Fibroblast of villous mesenchyme (primary cell): ENCODE results near the gene TEDDM1. TPM values are rescaled to one million over a fixed set of nuclear protein-coding genes. Genes with fewer than 3 reads are reported as not detected.

Experiments used
- DNase-seq: peaks from one replicate; pipeline ENCODE4 v3.0.0-alpha.2; 2010; ENCODE audit warnings: low read depth
- H3K4me3 ChIP-seq: 2 replicates; pipeline ENCODE4 v1.5.1; 2011; ENCODE audit warnings: low read depth, mild to moderate bottlenecking, low read length
- total RNA-seq: library from RNA; depleted of rRNA; stranded (reverse); fragments of >200 nt; gene quantifications from 2 replicates; pipeline ENCODE4 v1.2.3, GENCODE V29; 2012
- TF ChIP-seq, protein P1 (sequence below): IDR thresholded peaks from 2 replicates; pipeline ENCODE4 v1.5.1; 2012; ENCODE audit warnings: low read depth, mild to moderate bottlenecking, low read length; ENCODE audit not compliant: insufficient read depth

Gene TEDDM1
- total RNA-seq, 1 donor, result not detected

DNA sequence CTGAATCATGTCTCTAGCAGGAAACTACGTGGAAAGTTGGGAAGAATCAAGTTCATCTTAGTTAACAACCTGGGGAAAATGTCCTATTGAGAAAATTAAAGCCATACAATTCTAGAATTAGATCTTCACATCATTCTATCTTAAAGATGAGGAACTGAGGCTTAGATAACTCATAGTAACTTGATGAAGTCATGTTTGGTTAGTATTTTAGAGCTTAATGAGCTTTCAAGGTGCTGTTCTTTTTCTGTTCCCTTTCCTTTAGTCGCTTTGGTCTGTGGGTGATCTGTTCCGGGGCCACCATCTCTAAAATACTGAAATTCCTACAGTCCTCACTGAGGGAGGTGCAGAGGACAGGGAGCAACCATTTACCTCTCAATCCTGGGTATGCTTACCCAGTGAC is 4.6 kb downstream of the TEDDM1 start:
- no peak overlapping the region for H3K4me3 ChIP-seq
- TF ChIP-seq, protein P1, sequence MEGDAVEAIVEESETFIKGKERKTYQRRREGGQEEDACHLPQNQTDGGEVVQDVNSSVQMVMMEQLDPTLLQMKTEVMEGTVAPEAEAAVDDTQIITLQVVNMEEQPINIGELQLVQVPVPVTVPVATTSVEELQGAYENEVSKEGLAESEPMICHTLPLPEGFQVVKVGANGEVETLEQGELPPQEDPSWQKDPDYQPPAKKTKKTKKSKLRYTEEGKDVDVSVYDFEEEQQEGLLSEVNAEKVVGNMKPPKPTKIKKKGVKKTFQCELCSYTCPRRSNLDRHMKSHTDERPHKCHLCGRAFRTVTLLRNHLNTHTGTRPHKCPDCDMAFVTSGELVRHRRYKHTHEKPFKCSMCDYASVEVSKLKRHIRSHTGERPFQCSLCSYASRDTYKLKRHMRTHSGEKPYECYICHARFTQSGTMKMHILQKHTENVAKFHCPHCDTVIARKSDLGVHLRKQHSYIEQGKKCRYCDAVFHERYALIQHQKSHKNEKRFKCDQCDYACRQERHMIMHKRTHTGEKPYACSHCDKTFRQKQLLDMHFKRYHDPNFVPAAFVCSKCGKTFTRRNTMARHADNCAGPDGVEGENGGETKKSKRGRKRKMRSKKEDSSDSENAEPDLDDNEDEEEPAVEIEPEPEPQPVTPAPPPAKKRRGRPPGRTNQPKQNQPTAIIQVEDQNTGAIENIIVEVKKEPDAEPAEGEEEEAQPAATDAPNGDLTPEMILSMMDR, result no peak
- DNase-seq, result no peak

DNA sequence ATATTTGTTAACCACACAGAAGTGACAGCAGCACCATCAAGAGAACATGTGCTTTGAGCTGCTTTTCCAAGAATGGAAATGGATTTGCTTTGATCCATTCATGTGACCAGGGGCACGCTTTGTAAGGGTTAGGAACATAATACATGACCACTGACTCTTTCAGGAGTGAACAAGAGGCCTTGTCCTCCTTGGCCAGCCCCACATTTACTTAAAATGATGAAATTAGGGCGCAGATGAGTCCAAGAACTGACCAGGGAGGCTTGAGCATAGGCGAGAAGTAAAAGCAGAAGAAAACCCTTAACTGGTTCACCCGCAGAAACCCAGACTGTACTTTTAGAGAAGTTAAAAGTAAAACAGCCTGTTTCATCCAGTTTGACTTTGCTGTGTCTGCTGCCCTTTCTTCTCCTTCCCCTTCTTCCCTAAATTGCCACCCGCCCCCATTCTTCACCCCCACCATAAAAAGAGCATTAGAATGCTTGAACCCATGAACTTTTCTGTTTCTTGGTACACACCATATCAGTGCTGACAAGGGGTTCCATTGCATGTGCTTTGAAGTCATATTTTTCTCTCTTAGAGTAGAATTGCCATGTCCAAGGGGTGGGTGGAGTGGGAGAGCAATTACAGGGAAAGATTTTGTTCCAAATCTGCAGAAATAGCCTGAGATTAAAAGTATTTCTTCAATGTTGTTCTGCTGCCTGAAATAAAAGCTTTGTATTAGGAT is 6.3 kb downstream of the TEDDM1 start:
- no peak for DNase-seq
- H3K4me3 ChIP-seq, result no peak overlapping the region
- TF ChIP-seq, protein P1, result no peak

DNA sequence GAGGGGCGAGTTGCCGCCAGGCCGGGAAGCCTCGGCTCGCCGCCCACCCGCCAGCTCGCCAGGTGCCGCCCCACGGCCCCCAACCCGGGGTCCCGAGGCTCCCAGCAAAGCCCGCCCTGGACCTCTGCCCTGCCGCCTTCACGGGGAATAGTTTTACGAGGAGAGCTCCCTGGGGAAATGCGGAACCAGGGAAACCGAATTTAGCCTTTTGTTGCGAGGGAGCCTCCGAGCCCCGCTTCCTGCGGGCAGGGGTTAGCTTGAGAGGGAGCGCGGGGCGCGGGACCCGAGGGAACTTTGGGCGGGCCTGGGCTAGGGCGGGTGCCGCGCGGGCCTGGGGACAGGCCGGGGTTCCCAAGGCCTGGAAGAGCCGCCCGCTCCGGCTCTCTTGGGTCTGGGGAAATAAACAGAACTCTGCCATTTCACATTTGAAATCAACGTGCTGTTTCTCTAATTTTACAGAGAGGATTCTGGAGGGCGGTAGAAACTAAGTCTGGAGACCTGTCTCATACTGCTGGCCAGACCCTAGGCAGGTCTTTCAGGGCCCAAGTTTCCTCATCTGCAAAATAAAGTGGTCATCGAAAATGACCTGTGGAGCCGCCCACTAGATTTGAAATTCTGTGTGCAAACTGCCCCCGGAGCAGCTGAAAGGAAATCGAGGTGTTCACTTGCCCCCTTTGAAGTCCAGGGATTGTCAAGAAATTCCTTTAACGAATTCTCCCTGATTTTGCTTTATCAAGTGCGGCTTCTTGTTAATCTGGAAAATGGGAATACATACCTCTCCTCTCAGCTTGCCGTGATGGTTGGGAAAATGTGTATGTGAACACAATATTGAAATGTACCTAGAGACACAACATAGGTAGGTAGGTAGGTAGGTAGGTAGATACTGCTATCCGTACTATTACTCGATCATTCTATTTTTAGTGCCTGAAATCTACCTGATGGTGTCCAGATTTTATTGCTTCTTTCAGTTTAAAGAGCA is 8.1 kb downstream of the TEDDM1 start:
- TF ChIP-seq, protein P1, result no peak
- peak overlapping the region; percentile 83 for H3K4me3 ChIP-seq
- DNase-seq, result peak; percentile 60

- DNase-seq, result peak; percentile 92
- TF ChIP-seq, protein P1, result no peak
- peak within 1 kb of the TSS; percentile 83 for H3K4me3 ChIP-seq
Observed at GRCh38 chr1:182391362-182392049, 9.0 kb downstream of the TEDDM1 start, which contains the start of gene GLUL. GLUL (minus strand) TSS chr1:182391790; CDS start chr1:182388737, 3,053 bp downstream.

- TF ChIP-seq, protein P1, result no peak
- no peak for DNase-seq
- peak overlapping the region; percentile 83 for H3K4me3 ChIP-seq
Observed at GRCh38 chr1:182391028-182391361, 9.5 kb downstream of the TEDDM1 start.

- DNase-seq, result no peak
- TF ChIP-seq, protein P1, result no peak
- peak overlapping the region; percentile 83 for H3K4me3 ChIP-seq
Observed at GRCh38 chr1:182389619-182390047, 10.8 kb downstream of the TEDDM1 start.
